HG03139 (cell line): ENCODE measurements around the gene CCR4.
"Not testable (repeated sequence)": the region's sequence is repeated elsewhere in the genome, so short reads cannot be mapped to it uniquely, and the experiment has no call there.

Experiments used
- ATAC-seq: cut with Tn5 transposase; IDR thresholded peaks from one replicate; pipeline ENCODE4 v1.9.1; 2021; ENCODE audit not compliant: unreplicated experiment

CCR4 gene

DNA sequence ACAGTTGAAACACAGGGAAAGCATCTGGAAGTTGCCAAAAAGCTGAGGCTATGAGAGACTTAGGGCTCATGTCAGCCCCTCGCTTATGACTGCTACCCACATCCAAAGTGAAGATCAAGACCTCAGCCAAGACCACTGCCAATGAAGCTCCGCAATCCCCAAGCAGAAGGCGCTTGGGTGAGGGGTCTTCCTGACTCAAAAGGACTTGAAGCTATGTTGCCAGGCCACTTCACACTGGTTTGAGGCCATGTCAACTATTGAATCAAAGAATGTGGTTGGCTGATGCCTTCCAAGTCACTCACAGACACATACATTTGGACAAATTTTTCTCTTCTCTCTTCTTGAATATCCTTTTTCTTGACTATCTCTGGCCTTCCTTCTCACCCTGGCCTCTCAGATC, 928 bp upstream of the CCR4 start:
- ATAC-seq: no peak

DNA sequence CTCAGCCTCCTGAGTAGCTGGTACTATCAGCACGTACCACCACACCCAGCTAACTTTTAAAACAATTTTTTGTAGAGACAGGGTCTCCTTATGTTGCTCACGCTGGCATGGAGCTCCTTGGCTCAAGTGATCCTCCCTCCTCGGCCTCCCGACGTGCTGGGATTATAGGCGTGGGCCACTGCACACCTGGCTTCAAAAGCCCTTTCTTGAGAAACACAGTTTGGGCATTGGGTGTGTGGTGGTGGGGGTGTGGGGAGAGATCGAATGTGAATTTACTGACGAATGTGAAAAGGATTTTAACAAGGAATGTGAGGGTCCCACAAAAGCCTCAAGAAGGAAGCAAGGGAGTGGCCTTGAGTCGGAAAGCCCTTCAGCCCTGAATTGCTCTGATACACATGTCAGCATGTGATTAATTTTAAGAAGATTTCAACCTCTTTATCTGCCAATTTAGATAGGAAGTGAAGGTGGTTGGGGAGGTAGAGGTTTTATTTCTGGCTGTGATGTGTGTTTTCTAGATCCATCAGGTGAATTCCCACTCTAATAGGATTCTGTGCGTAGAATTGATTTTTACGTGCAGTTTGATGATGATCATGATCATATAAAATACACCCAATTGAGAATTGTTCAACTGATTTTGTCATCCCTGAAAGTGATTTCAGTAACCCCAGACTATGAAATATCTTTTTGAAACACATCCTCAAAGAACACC, 1.1 kb downstream of the CCR4 start:
- ATAC-seq: no peak

DNA sequence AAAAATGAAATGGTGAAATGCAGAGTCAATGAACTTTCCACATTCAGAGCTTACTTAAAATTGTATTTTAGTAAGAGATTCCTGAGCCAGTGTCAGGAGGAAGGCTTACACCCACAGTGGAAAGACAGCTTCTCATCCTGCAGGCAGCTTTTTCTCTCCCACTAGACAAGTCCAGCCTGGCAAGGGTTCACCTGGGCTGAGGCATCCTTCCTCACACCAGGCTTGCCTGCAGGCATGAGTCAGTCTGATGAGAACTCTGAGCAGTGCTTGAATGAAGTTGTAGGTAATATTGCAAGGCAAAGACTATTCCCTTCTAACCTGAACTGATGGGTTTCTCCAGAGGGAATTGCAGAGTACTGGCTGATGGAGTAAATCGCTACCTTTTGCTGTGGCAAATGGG, 3.1 kb downstream of the CCR4 start:
- ATAC-seq: no peak

DNA sequence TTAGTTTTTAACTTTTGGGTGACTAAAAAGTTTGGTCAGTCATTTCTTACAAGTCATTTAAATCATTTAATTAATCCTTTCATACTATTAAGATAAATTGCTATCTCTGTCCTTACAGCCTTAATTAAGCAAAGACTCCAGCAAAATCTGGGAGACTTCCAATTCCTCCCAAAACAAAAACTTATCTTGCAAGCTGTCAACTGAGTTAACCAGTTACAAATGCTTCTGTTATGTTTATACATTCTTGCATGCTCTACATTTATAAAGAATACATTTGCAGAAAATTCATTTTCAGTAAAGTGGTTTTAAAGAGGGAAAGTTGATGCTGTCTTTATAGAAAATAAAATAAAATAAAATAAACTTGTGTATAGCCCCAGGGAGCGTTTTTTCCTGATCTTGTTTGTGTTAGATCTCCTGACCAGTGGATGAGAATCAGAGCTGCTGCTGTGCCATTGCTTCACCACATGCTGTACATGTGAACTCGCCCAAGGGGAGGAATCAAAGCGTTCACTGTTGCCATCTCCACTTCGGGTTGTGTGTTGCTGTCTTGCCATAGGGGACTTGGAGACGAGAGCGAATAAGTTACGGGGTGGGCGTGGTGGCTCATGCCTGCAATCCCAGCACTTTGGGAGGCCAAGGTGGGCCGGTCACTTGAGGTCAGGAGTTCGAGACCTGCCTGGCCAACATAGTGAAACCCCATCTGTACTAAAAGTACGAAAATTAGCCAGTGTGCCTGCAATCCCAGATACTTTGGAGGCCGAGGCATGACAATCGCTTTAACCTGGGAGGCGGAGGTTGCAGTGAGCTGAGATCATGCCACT, 5.5 kb downstream of the CCR4 start:
- ATAC-seq: no peak

GRCh38 chr3:32958509-32958908, 7.1 kb downstream of the CCR4 start:
- ATAC-seq: no peak

DNA sequence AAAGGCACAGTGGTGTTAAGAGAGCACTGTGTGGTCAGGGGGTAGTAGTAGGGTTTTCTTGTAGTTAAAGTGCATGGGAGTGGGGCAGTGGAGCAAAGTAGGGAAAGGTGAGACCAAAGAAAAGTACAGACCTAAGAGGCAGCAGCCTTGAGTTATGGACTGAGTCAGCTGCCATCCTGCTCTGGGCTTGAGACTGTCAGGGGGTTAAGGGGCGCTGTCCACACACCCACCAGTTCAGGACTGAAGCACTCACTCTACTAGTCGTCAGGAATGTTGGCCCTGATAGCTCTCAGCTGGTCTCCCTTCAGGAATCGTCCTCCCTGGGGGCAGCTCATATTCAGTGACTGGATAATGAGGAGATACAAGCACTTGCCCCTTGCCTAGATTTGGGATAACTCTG, 7.9 kb downstream of the CCR4 start:
- no peak for ATAC-seq

- no peak for ATAC-seq
Observed at GRCh38 chr3:32960404-32961170, 9.1 kb downstream of the CCR4 start.

DNA sequence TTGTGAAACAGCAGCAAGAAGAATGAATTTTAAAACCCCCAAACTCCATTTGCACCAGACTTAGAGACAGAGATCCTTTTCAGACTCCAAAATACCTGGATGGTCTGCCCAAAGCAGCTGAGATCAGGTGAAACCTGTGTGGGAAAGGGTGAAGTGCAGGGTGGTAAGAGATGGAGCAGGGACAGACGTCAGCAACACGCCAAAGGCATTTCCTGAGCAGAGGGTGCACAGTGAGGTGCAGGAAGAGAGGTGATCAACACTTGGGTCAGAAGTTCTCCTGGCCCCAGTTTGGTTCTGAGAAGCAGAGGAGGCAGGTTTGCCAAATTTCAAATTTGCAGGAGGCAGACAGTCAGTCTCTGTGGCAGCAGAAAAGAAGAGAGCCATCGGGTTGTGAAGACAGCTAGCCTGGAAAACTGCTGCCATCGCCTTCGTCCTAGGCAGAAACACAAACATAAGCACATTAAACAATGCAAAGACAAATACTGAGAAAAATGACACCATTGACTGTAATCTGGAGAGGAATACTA, 9.8 kb downstream of the CCR4 start:
- no peak for ATAC-seq

DNA sequence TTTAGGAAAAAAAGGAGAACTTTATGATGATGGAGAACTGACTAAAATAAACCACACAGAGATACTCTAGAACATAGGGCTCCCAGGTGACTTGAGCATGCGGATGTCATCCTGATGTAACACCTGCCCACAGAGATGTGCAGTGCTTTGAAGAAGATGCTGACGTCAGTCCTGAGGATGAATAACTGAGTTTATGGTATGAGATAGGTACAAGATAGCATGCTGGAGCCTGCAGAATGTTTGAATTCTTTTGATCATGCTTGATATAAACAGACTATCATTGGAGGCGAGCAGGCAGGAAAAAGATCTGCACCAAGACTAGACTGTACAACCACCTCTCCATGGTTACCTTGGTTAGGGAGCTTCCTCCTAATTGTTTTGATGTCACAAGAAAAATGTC, 12.4 kb downstream of the CCR4 start:
- no peak for ATAC-seq

DNA sequence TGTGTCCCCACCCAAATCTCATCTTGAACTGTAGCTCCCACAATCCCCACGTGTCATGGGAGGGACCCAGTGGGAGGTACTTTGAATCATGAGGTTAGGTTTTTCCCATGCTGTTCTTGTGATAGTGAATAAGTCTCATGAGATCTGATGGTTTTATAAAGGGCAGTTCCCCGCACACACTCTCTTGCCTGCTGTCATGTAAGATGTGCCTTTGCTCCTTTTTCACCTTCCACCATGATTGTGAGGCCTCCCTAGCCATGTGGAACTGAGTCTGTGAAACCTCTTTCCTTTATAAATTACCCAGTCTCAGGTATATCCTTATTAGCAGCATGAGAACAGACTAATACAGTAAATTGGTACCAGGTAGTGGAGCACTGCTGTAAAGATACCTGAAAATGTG, 13.3 kb downstream of the CCR4 start:
- not testable (repeated sequence) for ATAC-seq

DNA sequence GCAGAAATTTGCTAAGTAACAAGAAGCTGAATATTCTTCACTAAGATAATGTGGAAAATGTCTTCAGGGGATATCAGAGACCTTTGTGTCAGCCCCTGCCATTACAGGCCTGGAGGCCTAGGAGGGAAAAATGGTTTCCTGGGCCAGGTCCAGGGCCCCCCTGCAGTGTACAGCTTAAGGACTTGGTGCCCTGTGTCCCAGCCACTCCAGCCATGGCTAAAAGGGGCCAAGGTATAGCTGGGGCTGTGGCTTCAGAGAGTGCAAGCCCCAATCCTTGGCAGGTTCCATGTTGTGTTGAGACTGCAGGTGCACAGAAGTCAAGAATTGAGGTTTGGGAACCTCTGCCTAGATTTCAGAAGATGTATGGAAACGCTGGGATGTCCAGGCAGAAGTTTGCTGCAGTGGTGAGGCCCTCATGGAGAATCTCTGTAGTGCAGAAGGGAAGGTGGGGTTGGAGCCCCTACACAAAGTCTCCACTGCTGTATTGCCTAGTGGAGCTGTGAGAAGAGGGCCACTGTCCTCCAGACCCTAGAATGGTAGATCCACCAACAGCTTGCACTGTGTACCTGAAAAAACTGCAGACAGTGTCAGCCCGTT, 14.3 kb downstream of the CCR4 start:
- not testable (repeated sequence) for ATAC-seq

- not testable (repeated sequence) for ATAC-seq
Observed at GRCh38 chr3:32966627-32967026, 15.2 kb downstream of the CCR4 start.

DNA sequence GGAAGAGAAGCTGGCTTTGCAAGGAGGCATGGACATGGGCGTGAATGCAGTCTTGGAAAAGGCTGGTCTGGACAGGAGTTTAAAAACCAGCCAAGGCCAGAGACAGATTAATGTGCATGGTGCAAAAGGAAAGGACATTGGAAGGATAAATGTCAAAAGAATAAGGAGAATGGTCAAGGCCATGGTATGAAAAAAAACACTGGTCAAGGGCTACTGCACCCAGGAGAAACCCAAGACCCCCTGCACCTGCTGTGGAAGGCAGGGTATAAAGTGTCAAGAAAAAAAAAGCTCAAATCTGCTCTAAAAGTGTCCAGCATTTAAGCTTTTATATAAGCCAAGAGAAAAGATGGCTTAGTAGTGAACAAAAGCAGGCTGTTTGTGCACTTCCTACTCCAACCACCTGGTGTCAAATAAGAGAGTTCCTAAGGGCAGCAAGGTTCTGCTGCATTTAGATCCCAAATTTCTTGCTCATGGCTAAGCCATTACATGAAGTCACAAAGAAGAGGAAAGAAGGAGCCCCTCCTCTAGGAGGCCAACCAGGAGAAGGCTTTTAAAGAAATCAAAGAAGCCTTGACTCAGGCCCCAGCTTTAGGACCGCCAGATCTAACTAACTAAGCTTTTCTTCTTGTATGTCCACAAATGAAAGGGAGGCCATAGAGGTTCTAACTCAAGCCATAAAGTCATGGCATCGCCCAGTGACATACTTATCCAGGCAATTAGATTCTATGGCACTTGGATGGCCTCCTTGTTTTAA, 16.9 kb downstream of the CCR4 start:
- ATAC-seq: no peak

GRCh38 chr3:32968920-32969389, 17.5 kb downstream of the CCR4 start:
- ATAC-seq: no peak

GRCh38 chr3:32969656-32970055, 18.2 kb downstream of the CCR4 start:
- ATAC-seq: no peak

- ATAC-seq: not testable (repeated sequence)
Observed at GRCh38 chr3:32971291-32971690, 19.8 kb downstream of the CCR4 start.

GRCh38 chr3:32972482-32973146, 21.2 kb downstream of the CCR4 start:
- ATAC-seq: no peak

DNA sequence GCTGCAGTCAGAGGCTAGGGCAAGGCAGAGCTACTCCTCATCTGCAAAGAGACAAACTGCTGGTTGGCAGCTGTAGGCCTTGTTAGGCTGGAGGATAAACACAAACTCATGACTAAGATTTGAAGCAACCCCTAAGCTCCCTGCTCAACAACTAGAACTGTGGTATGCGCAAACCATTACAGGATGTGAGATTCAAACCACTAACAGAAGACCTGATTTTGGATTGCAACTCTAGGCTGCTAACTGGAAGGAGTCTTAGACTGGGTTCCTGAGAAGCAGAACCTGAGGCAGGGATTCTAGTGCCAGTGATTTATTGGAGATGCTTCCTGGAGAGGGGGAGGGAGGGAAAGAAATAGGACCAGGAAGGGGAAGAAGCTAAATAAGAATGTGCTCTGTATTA, 22.5 kb downstream of the CCR4 start:
- ATAC-seq: peak; percentile 73

DNA sequence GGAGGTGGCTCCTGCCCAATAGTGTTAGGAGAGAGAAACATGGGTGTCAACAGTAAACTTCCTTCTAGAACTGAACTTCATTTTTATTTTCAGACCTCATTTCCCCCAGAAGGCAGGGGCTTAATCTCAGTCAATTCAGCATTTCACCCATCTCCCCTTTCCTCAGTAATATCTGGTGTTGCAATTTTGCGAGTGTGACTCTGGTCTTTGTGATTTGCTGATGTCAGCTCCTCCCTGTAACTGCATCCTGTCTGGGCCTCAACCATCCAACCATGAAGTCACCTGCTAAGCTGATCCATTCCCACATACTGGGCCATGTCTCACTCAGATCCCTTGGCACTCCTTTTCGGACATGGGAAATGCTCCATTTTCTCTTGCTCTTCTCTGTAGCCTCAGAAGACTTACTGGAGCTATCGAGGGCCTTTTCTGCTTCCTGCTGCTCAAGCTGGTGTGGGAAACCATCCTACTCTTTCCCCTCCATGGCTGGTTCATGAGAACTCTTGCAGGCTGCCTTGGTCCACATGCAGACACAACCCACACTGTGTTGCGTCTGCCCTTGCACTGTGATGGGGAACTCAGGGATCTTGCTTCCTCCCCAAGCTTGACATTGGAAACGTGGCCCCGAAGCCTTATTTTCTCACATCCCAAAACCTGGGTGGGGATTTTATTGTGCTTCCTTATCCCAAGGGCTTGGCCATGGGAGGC, 24.6 kb downstream of the CCR4 start:
- no peak for ATAC-seq
